Left forelimb (tissue), 1 donor: ENCODE results near the gene PVALEF.

ENCODE experiments used
- DNase-seq: peaks from one replicate; pipeline ENCODE4 v3.0.0-alpha.2; 2018; ENCODE audit warnings: low spot score

The PVALEF gene

GRCh38 chr17:81196505-81197408 is 31.4 kb downstream of the PVALEF start:
- no peak for DNase-seq

- no peak for DNase-seq
Measured at GRCh38 chr17:81197409-81197795, 32.1 kb downstream of the PVALEF start.

- DNase-seq, result no peak
Measured at GRCh38 chr17:81197831-81198490, 32.7 kb downstream of the PVALEF start.

GRCh38 chr17:81198826-81199481 is 33.6 kb downstream of the PVALEF start:
- DNase-seq, result no peak

- no peak for DNase-seq
Measured at GRCh38 chr17:81199482-81199830, 34.1 kb downstream of the PVALEF start.

GRCh38 chr17:81200201-81200600 is 34.9 kb downstream of the PVALEF start:
- no peak for DNase-seq

GRCh38 chr17:81200695-81201580 is 35.6 kb downstream of the PVALEF start:
- no peak for DNase-seq

GRCh38 chr17:81202318-81202717 is 37.0 kb downstream of the PVALEF start:
- DNase-seq, result no peak

GRCh38 chr17:81203136-81203535 is 37.8 kb downstream of the PVALEF start:
- DNase-seq, result no peak

- DNase-seq, result no peak
Measured at GRCh38 chr17:81204578-81204977, 39.3 kb downstream of the PVALEF start.

- no peak for DNase-seq
Measured at GRCh38 chr17:81206166-81206565, 40.9 kb downstream of the PVALEF start.

GRCh38 chr17:81206657-81207056 is 41.4 kb downstream of the PVALEF start:
- no peak for DNase-seq

GRCh38 chr17:81207610-81208581 is 42.6 kb downstream of the PVALEF start:
- DNase-seq, result no peak

- no peak for DNase-seq
Measured at GRCh38 chr17:81208651-81209050, 43.3 kb downstream of the PVALEF start.

GRCh38 chr17:81209141-81209540 is 43.8 kb downstream of the PVALEF start:
- DNase-seq, result no peak

GRCh38 chr17:81210466-81210865 is 45.2 kb downstream of the PVALEF start:
- DNase-seq, result no peak

GRCh38 chr17:81210868-81211267 is 45.6 kb downstream of the PVALEF start:
- no peak for DNase-seq

- DNase-seq, result no peak
Measured at GRCh38 chr17:81212365-81212764, 47.1 kb downstream of the PVALEF start.

- DNase-seq, result no peak
Measured at GRCh38 chr17:81213978-81214377, 48.7 kb downstream of the PVALEF start.

GRCh38 chr17:81217491-81217890 is 52.2 kb downstream of the PVALEF start:
- DNase-seq, result no peak

- DNase-seq, result no peak
Measured at GRCh38 chr17:81218459-81218858, 53.2 kb downstream of the PVALEF start.
